GM21360 (cell line): ENCODE results near the gene TMEM273.

Source experiments
- ATAC-seq: cut with Tn5 transposase; IDR thresholded peaks from one replicate; pipeline ENCODE4 v1.9.1; 2021; ENCODE audit warnings: mild to moderate bottlenecking, moderate library complexity; ENCODE audit not compliant: unreplicated experiment

The TMEM273 gene

GRCh38 chr10:49165821-49166483 is 22.2 kb downstream of the TMEM273 start:
- no peak for ATAC-seq

GRCh38 chr10:49165259-49165658 is 22.9 kb downstream of the TMEM273 start:
- ATAC-seq = no peak

DNA sequence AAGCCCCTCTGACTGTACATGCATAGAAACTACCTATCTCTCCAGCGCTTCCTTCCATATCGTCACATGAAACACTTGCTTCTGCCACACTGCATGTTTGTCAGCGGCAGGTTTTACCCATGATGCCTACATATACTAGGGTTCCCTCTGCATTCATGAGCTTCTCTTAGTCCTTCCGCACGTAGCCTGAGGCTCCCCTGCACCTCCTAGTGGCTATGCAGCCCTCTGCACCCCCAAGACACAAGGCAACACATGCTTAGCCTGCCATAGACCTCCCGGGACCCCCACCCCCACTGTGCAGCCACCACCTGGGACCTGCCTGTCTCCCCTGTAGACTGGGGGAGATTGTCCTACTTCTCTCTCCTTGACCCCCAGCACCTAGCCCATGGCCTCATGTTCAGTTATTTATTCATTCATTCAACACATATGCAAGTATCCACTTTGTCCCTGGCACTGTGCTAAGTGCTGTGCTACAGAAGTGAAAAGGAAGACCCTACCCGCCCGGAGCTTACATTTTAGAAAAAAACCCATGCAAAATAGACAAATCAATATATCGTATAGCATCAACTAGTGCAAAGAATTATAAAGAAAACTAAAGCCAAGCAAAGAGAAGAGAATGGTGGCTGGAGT is 23.5 kb downstream of the TMEM273 start:
- peak; percentile 74 for ATAC-seq

DNA sequence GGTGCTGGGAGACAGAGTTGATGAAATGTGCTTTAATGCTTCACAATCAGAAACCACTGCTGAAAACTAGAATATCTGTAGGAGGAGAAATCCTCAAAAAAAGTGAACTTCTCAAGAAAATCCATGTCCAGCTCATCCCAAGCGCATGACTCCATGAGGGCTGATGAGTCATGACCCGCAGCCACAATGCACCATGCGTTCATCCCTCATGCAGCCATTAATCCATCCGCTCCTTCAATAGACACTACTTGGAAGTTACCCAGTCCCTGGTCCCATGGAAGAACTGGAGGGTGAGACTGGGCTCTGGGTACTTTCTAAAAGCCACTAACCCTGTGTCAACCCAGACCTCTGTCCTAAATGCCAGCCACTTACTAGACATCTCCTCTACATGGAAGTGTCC is 24.4 kb downstream of the TMEM273 start:
- ATAC-seq = no peak

DNA sequence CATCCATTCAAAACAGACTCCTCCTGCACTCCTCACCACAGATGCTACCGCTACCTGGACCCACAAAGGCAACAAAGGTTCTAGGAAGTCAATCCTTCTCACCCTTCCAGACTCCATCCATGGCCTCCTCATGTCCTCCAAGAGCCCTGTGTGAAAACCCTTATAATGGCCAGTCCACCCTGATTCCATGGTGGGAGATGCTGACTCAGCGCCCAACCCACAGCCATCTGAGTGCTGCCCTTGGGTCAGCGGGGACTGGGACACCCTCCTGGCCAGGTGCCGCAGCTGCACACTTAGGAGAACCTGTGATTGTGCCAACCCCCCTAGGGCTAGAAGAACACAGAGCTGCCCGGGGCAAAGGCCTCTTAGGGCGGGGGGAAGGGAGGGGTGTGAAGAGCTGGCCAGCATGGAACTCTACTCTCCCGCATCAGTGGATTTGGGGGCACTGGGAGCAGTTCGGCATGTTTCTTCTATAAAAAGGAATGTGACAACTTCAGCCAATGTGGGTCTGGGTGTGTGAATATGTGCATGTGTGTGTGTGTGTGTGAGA is 25.4 kb downstream of the TMEM273 start:
- no peak for ATAC-seq

DNA sequence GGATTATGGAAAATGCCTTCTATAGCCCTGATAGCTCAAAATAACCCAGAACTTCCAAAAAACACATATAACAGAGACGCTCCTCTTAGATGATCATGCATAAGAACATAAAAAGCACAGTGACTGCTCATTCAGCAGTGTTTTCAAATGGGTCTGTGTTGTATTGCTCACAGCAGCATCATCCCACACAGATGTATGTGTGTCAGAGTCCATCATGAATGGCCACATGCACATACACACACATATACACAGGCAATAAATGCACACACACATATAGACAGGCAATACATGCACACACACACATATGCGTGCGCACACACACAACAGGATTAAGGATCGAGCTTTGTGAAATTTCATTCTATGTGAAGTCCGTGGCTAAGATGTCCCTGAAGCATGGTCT is 26.1 kb downstream of the TMEM273 start:
- no peak for ATAC-seq

DNA sequence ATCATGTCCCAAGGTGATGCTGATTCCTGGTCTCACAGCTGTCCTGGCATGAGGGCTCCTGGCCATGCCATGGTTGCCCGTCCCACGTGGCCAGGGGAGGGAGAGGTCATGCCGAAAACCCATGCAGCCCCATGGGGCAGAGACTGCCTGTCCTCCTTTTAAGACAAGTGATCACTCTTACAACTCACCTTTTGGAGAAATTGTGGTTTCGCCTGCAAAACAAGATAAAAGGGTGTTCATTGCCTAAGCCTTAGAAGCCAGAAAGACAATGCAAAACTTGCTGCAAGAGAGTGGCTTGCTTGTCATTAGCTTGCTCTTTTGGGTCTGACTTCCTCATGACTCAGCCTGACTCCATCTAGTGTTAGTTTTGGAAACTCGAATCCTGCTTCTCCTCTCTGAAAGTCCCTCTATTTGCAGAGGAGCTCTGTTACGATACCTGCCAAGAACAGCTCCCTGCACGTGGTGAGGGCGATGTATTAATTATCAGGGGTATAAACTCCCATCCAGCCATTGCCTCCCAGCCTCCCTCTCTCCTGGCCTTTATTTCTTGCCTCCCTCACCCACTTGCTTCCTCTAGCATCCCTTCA is 26.7 kb downstream of the TMEM273 start:
- no peak for ATAC-seq

DNA sequence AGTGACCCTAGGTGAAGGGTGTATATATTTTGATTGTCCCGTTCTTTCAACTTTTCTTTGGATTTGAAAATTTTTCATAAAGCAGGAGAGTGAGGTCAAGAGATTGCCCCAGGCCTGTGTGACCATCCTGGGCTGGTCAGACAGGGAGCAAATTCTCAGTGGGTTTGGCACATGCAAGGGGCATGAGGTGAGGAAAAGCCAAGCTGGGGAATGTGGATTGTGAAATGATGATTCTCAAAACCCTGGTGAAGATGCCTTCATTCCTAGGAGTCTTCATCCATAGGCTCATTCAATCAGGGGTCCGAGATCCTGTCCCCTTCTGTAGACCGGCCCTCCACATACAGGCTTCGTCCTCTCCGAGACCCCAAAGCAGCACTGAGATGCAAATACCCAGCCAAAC is 27.4 kb downstream of the TMEM273 start:
- ATAC-seq = no peak

GRCh38 chr10:49160110-49160509 is 28.1 kb downstream of the TMEM273 start:
- no peak for ATAC-seq

DNA sequence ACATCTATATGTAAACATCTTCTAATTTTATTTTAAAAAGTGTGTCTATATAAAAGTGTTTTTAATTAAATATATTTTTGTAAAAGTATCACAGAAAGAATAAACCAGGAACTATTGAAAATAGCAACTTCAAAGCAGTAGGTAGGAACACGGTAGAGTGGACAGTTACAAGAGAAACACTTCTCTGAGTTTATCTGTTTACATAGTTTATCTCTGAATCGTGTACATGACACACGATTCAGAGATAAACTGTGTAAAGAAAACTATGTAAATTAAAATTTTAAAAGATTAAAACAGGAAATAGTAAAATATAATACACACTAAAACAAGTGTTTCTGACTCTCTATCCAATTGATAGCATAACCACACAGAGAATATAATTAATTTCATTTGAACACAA is 29.3 kb downstream of the TMEM273 start:
- no peak for ATAC-seq

DNA sequence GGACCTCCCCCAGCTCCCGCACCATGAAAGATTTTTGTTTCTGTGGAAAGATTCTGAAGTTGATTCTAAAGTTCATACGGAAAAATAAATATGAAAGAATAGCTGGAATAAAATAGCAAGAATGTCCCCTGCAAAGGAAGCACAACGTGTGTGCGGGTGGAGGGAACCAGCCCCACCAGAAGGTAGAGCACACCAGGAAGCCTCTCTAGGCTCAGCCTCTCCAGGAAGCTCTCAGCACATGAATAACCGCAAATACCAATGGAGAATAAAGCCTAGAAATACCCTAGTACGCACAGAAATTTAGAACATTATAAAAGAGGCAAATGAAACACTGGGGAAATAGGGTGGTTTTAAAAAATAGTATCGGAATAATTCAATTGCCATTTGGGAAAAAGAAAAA is 29.8 kb downstream of the TMEM273 start:
- ATAC-seq = no peak

- ATAC-seq = no peak
Observed at GRCh38 chr10:49157229-49157628, 31.0 kb downstream of the TMEM273 start.

DNA sequence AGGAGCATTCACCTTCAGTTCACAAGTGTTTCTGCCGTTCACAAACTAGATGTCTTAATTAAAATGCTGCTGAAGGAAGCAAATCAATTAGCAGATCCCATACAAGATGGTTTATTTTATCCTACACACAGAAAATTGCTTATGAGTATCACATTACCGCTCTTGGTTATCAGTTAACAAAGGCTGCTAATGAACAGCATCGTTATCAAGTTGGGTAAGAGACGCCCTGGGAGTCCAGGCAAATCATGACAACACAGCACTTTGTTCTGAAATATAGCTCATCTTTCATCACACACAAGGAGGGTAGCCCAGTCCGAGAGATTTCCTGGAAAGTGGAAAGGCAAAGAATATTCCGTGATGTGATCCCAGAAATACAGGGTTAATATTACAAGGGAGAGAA is 33.5 kb downstream of the TMEM273 start:
- ATAC-seq = no peak

GRCh38 chr10:49153971-49154370 is 34.2 kb downstream of the TMEM273 start:
- ATAC-seq = no peak

GRCh38 chr10:49153115-49153514 is 35.1 kb downstream of the TMEM273 start:
- no peak for ATAC-seq

GRCh38 chr10:49152663-49153062 is 35.5 kb downstream of the TMEM273 start:
- ATAC-seq = no peak

GRCh38 chr10:49152037-49152436 is 36.2 kb downstream of the TMEM273 start:
- ATAC-seq = no peak

DNA sequence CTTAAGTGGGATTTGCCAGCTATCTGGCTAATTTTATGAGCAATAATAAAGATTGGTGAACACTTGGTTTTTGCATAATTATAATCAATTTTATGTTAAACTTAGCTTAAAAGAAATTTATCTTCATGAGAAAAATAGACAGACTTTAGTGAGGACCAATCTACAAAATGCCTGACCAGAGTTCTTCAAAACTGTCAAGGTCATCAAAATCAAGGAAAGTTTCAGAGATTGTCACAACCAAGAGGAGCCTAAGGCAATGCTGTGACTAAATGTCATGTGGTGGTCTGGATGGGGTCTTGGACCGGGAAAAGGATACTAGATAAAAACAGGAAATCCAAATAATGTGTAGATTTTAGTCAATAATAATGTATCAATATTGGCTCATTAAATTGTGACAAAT is 36.7 kb downstream of the TMEM273 start:
- no peak for ATAC-seq

GRCh38 chr10:49151025-49151445 is 37.2 kb downstream of the TMEM273 start:
- no peak for ATAC-seq

DNA sequence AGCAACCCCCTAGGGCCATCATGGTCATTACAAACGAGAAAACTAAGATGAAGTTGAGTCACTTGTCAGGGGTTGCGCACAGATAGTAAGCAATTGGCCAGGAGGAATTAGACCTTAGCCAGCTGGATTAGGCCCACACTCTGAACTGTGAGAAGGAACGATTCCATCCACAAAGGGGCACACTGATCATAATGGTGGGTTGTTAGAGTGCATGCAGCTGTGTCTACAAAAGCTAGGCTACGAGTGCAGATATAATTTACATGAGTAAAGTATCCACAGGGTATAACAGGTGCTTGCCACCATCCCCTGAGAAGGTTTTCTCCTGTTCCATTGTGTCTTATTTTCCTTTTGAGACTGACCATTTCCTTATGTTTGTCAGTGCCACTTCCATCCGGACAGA is 37.8 kb downstream of the TMEM273 start:
- ATAC-seq = no peak

DNA sequence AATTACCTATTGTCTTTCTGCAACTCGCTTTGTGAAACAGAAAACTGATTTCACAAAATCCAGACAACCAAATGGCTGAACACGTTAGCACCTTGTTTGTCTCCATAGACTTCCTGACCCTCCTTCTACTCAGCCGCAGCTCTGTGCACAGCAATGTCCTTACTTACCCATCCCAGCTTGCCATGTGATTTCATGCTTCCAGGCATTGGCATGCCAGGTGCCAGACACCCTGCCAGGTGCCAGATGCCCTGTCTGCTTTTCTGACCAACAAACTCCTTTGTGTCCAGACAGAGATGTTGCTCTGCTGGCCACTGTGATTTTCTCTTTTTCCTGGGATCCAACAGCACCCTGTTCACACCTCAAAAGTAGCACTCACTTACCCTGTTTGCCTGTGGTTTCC is 38.3 kb downstream of the TMEM273 start:
- no peak for ATAC-seq

DNA sequence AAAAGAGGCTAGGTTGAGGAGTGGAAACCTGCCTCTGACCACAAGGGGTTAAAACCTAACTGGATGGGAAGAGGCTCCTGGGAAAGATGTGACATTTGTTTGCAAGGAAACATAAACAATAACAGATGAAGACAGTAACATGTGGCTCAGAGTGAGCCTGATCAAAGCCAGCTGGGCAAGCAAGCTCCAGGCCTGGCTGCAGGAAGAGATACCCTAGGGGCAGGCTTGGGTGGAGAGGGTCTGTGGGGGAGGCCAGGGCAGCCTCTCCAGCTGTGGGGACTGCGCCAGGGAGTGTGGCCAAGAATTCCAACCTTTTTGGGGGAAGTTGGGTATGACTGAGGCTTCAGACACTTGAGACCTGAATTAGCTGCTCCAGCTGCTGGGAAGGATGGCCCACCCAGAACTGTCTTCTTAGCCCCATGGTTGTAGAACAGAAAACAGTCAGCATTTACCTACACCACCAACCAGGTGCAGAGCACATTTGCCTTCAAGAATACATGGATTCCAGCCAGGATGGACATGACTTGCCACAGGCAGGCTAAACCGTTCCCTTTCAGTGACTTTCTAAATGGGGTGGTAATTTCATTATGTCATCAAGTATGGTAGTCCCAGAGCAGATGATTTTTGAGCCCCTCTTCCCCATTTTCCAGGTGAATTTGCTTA is 44.0 kb downstream of the TMEM273 start:
- ATAC-seq = no peak
